GM12874 (cell line): ENCODE results near the gene ARID3A.

Experiments used
- CTCF ChIP-seq: IDR thresholded peaks from 2 replicates; pipeline ENCODE4 v1.5.1; 2011; ENCODE audit warnings: low read depth, mild to moderate bottlenecking, control low read depth, low read length, moderate library complexity; ENCODE audit not compliant: insufficient read depth

ARID3A gene

DNA sequence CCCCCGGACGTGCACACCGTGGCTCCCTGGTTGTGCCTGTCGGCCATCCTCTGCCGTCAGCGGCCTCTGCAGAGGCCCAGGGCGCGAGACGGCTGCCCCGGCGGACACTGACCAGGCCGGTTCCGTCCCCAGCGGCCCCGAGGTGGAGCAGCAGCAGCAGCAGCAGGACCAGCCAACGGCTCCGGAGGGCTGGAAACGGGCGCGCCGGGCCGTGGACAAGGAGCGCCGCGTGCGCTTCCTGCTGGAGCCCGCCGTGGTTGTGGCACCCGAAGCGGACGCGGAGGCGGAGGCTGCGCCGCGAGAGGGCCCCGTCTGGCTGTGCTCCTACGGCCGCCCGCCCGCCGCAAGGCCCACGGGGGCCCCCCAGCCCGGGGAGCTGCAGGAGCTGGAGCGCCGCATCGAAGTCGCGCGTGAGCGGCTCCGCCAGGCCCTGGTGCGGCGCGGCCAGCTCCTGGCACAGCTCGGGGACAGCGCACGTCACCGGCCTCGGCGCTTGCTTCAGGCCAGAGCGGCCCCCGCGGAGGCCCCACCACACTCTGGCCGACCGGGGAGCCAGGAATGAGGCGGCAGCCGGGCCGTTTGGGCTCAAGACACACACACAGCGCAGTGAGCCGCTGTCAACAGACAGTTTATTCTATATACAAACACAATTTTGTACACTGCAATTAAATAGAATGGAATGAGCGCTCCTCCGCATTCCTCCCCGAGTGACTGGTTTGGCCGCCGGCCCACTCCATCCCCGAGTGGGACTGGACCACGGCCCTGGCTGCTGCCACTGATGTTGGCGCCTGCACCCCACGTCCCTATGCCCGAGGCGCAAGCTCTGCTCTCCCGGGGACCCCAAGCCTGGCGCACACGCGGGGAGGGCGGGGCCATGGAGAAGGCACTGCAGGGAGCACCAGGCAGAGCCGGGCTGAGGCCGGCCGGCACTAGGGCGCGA is 83.5 kb downstream of the ARID3A start:
- no peak for TF ChIP-seq CTCF

DNA sequence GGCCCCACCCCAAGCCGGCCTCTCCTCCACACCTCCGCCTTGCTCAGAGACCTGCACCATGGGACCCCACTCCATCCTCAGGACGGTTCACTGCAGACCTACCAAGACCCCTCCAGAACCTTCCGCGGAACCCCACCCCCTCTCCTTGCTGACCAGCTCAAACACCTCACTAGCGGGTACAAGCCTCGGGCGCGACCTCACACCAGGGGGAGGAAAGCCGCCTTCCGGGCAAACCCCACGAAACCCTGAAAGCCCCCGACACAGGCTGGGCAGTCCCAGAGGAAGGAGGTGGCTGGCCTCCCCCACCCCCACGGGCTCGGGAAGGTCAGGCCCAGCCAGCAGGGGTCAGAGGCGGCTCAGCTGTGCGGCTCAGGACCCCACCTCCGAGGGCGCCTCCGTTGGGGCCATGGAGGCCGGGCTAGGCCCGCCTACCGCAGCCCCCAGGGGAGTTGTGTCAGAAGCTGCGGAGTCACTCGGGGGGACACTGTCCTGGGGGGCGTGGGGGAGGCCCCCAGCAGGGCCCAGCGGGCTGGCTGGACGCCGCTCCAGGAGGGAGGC is 84.2 kb downstream of the ARID3A start:
- TF ChIP-seq CTCF: no peak

DNA sequence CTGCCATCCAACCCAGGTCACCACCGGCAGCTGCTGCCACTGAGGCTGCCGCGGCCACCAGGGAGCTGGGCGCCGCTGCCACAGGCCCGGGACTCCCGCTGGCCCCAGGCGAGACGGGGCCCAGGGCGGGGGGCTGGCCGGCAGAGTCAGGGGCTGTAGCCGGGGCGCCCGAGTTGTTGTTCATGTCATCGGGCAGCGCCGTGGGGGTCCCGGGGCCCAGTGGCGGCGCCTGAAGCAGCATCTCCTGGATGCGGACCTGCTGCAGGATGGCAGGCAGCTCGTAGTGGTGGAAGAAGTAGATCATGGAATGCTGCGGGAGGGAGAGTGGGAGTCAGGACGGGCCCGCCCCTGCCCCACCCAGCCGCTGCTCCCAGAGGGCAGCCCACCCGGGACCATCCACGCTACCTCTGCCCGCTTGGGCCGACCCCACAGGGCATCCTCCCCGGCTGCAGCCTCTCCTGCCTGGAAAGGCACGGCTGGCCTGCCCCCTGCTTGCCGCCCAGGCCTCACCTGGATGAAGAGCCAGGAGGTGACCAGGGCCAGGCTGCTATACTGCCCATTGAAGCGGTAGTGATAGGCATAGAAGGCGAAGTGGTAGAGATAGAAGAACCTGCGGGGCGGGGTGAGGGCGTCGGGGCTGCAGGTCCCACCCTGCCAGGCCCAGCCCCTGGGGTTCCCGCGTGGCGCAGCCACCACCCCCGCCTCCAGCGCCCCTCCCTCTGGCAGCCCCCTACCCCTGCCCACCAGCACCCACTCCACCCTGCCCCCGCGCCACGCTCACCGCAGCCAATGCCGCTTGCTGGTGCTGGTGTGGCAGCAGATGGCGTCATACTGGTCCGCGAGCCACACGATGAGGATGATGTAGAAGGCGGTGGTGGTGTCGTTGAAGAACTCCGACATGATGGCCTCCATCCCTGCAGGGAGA is 85.0 kb downstream of the ARID3A start:
- TF ChIP-seq CTCF: no peak

DNA sequence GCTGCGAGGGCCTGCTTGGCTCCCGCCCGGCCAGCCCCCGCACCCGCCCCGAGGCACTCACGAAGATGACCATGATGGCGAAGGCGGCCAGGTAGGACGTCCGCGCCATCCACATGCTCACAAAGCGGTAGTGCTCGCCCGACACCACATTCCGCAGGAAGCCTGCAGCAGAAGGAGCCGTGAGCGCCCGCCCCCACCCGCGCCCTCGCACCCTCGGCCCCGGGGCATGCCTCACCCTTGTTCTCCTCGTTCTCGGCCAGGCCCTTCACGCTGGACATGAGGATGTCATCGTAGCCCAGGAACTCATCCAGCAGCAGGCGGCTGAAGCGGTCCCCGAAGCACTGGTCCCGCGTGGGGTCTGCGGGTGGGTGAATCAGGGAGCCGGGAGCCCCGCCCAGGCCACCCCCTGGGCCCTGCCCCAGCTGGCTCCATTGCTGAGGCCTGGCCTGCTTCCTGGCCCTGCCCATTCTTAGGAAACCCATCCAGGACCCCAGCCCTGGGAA is 86.0 kb downstream of the ARID3A start:
- no peak for TF ChIP-seq CTCF

DNA sequence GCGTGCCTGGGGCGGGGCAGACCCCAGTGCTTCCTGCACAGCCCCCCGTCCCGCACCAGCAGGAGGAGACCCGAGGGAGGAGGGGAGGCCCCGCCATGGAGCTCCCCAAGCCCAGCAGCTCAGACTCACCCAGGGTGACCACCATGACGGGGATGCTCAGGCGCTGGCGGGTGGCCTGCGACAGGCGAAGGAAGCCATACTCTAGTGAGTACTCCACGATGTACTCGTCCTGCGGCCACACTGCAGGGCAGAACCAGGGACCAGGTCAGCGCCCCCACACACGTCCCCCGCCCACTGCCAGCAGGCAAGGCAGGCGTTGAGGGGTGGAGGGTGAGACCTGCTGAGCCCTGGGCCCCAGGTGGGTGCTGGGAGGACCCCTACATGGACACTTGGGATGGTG is 86.5 kb downstream of the ARID3A start:
- TF ChIP-seq CTCF: no peak

DNA sequence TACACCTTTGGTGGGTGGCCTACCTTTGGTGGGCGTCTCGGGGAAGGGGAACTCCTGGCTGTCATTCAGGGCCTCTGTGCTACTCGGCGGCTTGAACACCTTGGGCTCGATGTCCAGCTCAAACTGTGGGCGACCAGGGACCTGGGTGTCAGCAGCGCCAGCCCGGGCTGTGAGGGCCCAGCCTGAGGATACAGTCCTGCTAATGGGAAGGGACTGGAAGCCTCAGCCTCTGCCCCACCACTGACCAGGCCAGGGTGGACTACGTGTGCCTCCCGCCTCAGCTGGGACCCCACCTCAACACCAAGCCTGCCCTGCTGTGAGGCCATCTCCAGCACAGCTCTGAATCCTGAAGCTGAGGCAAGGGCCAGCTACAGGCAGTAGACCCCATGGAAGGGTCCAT is 87.4 kb downstream of the ARID3A start:
- TF ChIP-seq CTCF: no peak
